HepG2 (cell line): Measurements from ENCODE around the gene TXLNA. TPM values are rescaled to one million over a fixed set of nuclear protein-coding genes. Genes with fewer than 3 reads are reported as not detected.

Source experiments
- CENPBD1 ChIP-seq: sonication (generic); formaldehyde crosslinking; IDR thresholded peaks from 2 replicates; pipeline ENCODE4 v1.8.0; 2022; ENCODE audit warnings: missing genetic modification reagents, low read depth, mild to moderate bottlenecking, borderline replicate concordance
- CENPX ChIP-seq: sonication (generic); formaldehyde crosslinking; IDR thresholded peaks from 2 replicates; pipeline ENCODE4 v1.9.0; 2021; ENCODE audit warnings: mild to moderate bottlenecking, missing genetic modification reagents, moderate library complexity
- CHCHD3 ChIP-seq: sonication (generic); formaldehyde crosslinking; IDR thresholded peaks from 2 replicates; pipeline ENCODE4 v1.8.0; 2022; ENCODE audit warnings: mild to moderate bottlenecking, missing genetic modification reagents, moderate library complexity
- CSRNP2 ChIP-seq: sonication (generic); formaldehyde crosslinking; conservative IDR thresholded peaks from 2 replicates; pipeline ENCODE4 v1.8.0; 2022; ENCODE audit warnings: low read depth, missing genetic modification reagents
- E2F2 ChIP-seq: sonication (generic); formaldehyde crosslinking; IDR thresholded peaks from 2 replicates; pipeline ENCODE4 v1.4.0; 2020; ENCODE audit warnings: missing genetic modification reagents, borderline replicate concordance
- HOXA3 ChIP-seq: sonication (generic); formaldehyde crosslinking; IDR thresholded peaks from 2 replicates; pipeline ENCODE4 v1.5.0; 2020; ENCODE audit warnings: missing genetic modification reagents
- MED1 ChIP-seq: sonication (generic); formaldehyde crosslinking; IDR thresholded peaks from 2 replicates; pipeline ENCODE4 v1.4.0; 2020; ENCODE audit warnings: missing genetic modification reagents
- MEIS1 ChIP-seq: sonication (generic); formaldehyde crosslinking; IDR thresholded peaks from 2 replicates; pipeline ENCODE4 v1.9.0; 2021; ENCODE audit warnings: mild to moderate bottlenecking, missing genetic modification reagents, moderate library complexity, borderline replicate concordance
- NFE2L2 ChIP-seq: fragments of 150-350 bp; IDR thresholded peaks from 2 replicates; pipeline ENCODE4 v1.6.1; 2014; ENCODE audit warnings: low read length
- NFRKB ChIP-seq: fragments of 450-650 bp; IDR thresholded peaks from 2 replicates; pipeline ENCODE4 v1.6.1; 2017
- NR2C2 ChIP-seq: sonication (generic); formaldehyde crosslinking; IDR thresholded peaks from 2 replicates; pipeline ENCODE4 v1.4.0; 2020; ENCODE audit warnings: missing genetic modification reagents, mild to moderate bottlenecking, moderate library complexity, borderline replicate concordance
- PATZ1 ChIP-seq: sonication (generic); formaldehyde crosslinking; IDR thresholded peaks from 2 replicates; pipeline ENCODE4 v1.4.0; 2020; ENCODE audit warnings: missing genetic modification reagents
- RCOR2 ChIP-seq: IDR thresholded peaks from 2 replicates; pipeline ENCODE4 v1.6.1; 2016; ENCODE audit warnings: missing biosample characterization, missing genetic modification reagents
- REPIN1 ChIP-seq: sonication (generic); formaldehyde crosslinking; IDR thresholded peaks from 2 replicates; pipeline ENCODE4 v1.8.0; 2022; ENCODE audit warnings: missing genetic modification reagents, low read depth, mild to moderate bottlenecking, borderline replicate concordance
- SALL1 ChIP-seq: sonication (generic); formaldehyde crosslinking; IDR thresholded peaks from 2 replicates; pipeline ENCODE4 v1.8.0; 2022; ENCODE audit warnings: mild to moderate bottlenecking, missing genetic modification reagents
- SIN3B ChIP-seq: fragments of 150-350 bp; IDR thresholded peaks from 2 replicates; pipeline ENCODE4 v1.6.1; 2014; ENCODE audit warnings: low read length
- TAF1 ChIP-seq: sonication (generic); formaldehyde crosslinking; IDR thresholded peaks from 2 replicates; pipeline ENCODE4 v1.4.0; 2020; ENCODE audit warnings: missing genetic modification reagents
- ZBTB3 ChIP-seq: sonication (generic); formaldehyde crosslinking; IDR thresholded peaks from 2 replicates; pipeline ENCODE4 v1.4.0; 2020; ENCODE audit warnings: low read depth, mild to moderate bottlenecking, moderate library complexity, missing genetic modification reagents, borderline replicate concordance
- ZBTB38 ChIP-seq: sonication (generic); formaldehyde crosslinking; IDR thresholded peaks from 2 replicates; pipeline ENCODE4 v1.5.1; 2020; ENCODE audit warnings: mild to moderate bottlenecking, missing genetic modification reagents
- ZNF3 ChIP-seq: IDR thresholded peaks from 2 replicates; pipeline ENCODE4 v1.7.0; 2017; ENCODE audit warnings: inconsistent platforms
- ZNF441 ChIP-seq: sonication (generic); formaldehyde crosslinking; IDR thresholded peaks from 2 replicates; pipeline ENCODE4 v1.7.0; 2021; ENCODE audit warnings: missing genetic modification reagents, borderline replicate concordance
- ZNF598 ChIP-seq: sonication (generic); formaldehyde crosslinking; IDR thresholded peaks from 2 replicates; pipeline ENCODE4 v1.5.1; 2020; ENCODE audit warnings: mild to moderate bottlenecking, missing genetic modification reagents, borderline replicate concordance
- ZNF773 ChIP-seq: sonication (generic); formaldehyde crosslinking; IDR thresholded peaks from 2 replicates; pipeline ENCODE4 v1.4.0; 2020; ENCODE audit warnings: missing genetic modification reagents, borderline replicate concordance
- ZNF891 ChIP-seq: sonication (generic); formaldehyde crosslinking; IDR thresholded peaks from 2 replicates; pipeline ENCODE4 v1.5.0; 2020; ENCODE audit warnings: mild to moderate bottlenecking, missing genetic modification reagents
- ZSCAN20 ChIP-seq: sonication (generic); formaldehyde crosslinking; IDR thresholded peaks from 2 replicates; pipeline ENCODE4 v1.4.0; 2020; ENCODE audit warnings: missing genetic modification reagents, mild to moderate bottlenecking, borderline replicate concordance
- ZSCAN9 ChIP-seq: IDR thresholded peaks from 2 replicates; pipeline ENCODE4 v1.6.1; 2016; ENCODE audit warnings: borderline replicate concordance
- polyA plus RNA-seq, 8 experiments: library from polyadenylated mRNA; depleted of rRNA in 3 of 8; stranded (reverse) in 7 of 8; unstranded in 1 of 8; fragments of >200 nt; fragmentation: Illumina TruSeq in 4 of 8; extraction: Trizol in 4 of 8; gene quantifications; 2 replicates each; pipeline versions ENCODE4 v1.2.1 to v1.2.3, GENCODE V29; 2011 to 2016; ENCODE audit warnings: low read depth in 4 of 8, missing spikeins in 1 of 8, mixed read lengths in 1 of 8; ENCODE audit not compliant: insufficient read depth in 1 of 8
- total RNA-seq, 5 experiments: library from RNA; depleted of rRNA; stranded (reverse); fragments of >200 nt; fragmentation: Illumina TruSeq; extraction: Trizol; gene quantifications; 2 replicates each; pipeline ENCODE4 v1.2.3, GENCODE V29; 2016; ENCODE audit warnings: low read depth in 1 of 5

Gene TXLNA
- total and polyA plus RNA-seq, 2 of the 13 experiments (the other 11 are each of a cell fraction or from before 2014, with no cell fraction given), result 29.6 to 67.8 TPM

GRCh38 chr1:32179443-32180185, at the start of gene TXLNA (continued):
- TF ChIP-seq CENPBD1 (CRISPR knock-in tag) (peak; percentile 92; the same call in 1 of the 2 replicates), CHCHD3 (CRISPR knock-in tag) (no peak), NR2C2 (peak; percentile 90), ZNF773 (CRISPR knock-in tag) (peak; percentile 67; the same call in 1 of the 2 replicates), ZBTB3 (CRISPR knock-in tag) (0 out of 2 replicates have a peak, but pooled peaks have one; percentile 43), ZNF3 (no peak; the same call in 1 of the 2 replicates), CSRNP2 (CRISPR knock-in tag) (peak; percentile 82; the same call in 1 of the 2 replicates), MEIS1 (peak; percentile 24; the same call in 1 of the 2 replicates), HOXA3 (peak; percentile 81), ZNF441 (CRISPR knock-in tag) (0 out of 2 replicates have a peak, but pooled peaks have one; percentile 57), PATZ1 (CRISPR knock-in tag) (peak; percentile 21), SALL1 (CRISPR knock-in tag) (peak; percentile 96), MED1 (CRISPR knock-in tag) (peak; percentile 71), RCOR2 (CRISPR knock-in tag) (no peak), CENPX (CRISPR knock-in tag) (no peak), REPIN1 (no peak), E2F2 (CRISPR knock-in tag) (peak; percentile 68; the same call in 1 of the 2 replicates), ZNF891 (peak; percentile 96), ZSCAN9 (CRISPR knock-in tag) (peak; percentile 74; the same call in 1 of the 2 replicates), NFRKB (no peak), NFE2L2 (no peak), SIN3B (no peak), ZSCAN20 (no peak; the same call in 1 of the 2 replicates), ZBTB38 (CRISPR knock-in tag) (peak; percentile 93), ZNF598 (no peak), TAF1 (peak; percentile 81; the same call in 1 of the 2 replicates)
